NCI-H446 treated with DMSO at 0.1 percent for 48 hours (cell line): ENCODE measurements around the gene FMO1.
A peak's percentile ranks its signal among the peaks of the same experiment; 100 is the strongest.
"Not testable (repeated sequence)": the region's sequence is repeated elsewhere in the genome, so short reads cannot be mapped to it uniquely, and the experiment has no call there.

Source experiments
- DNase-seq: peaks from one replicate; lab custom pipeline; 2025; lab: John Stamatoyannopoulos, UW

Gene FMO1

GRCh38 chr1:171280599-171280998, 32.3 kb downstream of the FMO1 start:
- no peak for DNase-seq

- no peak for DNase-seq
Measured at GRCh38 chr1:171286032-171286705, 37.9 kb downstream of the FMO1 start.

GRCh38 chr1:171290621-171291020, 42.3 kb downstream of the FMO1 start:
- no peak for DNase-seq

- no peak for DNase-seq
Measured at GRCh38 chr1:171292799-171293198, 44.5 kb downstream of the FMO1 start.

GRCh38 chr1:171295383-171295782, 47.1 kb downstream of the FMO1 start:
- DNase-seq, result not testable (repeated sequence)

GRCh38 chr1:171295821-171296220, 47.5 kb downstream of the FMO1 start:
- no peak for DNase-seq

GRCh38 chr1:171296897-171297296, 48.6 kb downstream of the FMO1 start:
- DNase-seq, result no peak

GRCh38 chr1:171298696-171299095, 50.4 kb downstream of the FMO1 start:
- DNase-seq, result no peak

- DNase-seq, result no peak
Measured at GRCh38 chr1:171299342-171299741, 51.0 kb downstream of the FMO1 start.

GRCh38 chr1:171300401-171300800, 52.1 kb downstream of the FMO1 start:
- no peak for DNase-seq

- no peak for DNase-seq
Measured at GRCh38 chr1:171310661-171311087, 62.4 kb downstream of the FMO1 start.

- DNase-seq, result no peak
Measured at GRCh38 chr1:171311771-171312558, 63.7 kb downstream of the FMO1 start.

GRCh38 chr1:171313319-171313834, 65.1 kb downstream of the FMO1 start:
- no peak for DNase-seq

GRCh38 chr1:171313835-171314320, 65.6 kb downstream of the FMO1 start, which contains the start of gene FMO4:
Gene FMO4, plus strand, starts transcription at chr1:171314183. Its CDS starts 5,643 bp downstream, at chr1:171319826.
- peak; percentile 85 for DNase-seq

GRCh38 chr1:171329251-171329650, 81.0 kb downstream of the FMO1 start:
- no peak for DNase-seq

GRCh38 chr1:171334024-171334640, 85.8 kb downstream of the FMO1 start:
- DNase-seq, result no peak
